Dedifferentiated amniotic fluid mesenchymal stem cell (primary cell): ENCODE data around the gene AFF2.
"Not testable (repeated sequence)": the region's sequence is repeated elsewhere in the genome, so short reads cannot be mapped to it uniquely, and the experiment has no call there.

Source experiments
- DNase-seq: peaks from one replicate; pipeline ENCODE4 v3.0.0-alpha.2; 2016; ENCODE audit errors: extremely low spot score

The AFF2 gene

GRCh38 chrX:148836741-148837140 is 336.3 kb downstream of the AFF2 start:
- DNase-seq, result no peak

- no peak for DNase-seq
Observed at GRCh38 chrX:148850631-148851030, 350.2 kb downstream of the AFF2 start.

- no peak for DNase-seq
Observed at GRCh38 chrX:148854306-148854705, 353.9 kb downstream of the AFF2 start.

- no peak for DNase-seq
Observed at GRCh38 chrX:148856505-148856904, 356.1 kb downstream of the AFF2 start.

GRCh38 chrX:148865277-148866210 is 365.1 kb downstream of the AFF2 start:
- DNase-seq, result no peak

GRCh38 chrX:148867596-148867995 is 367.2 kb downstream of the AFF2 start:
- DNase-seq, result no peak

GRCh38 chrX:148871422-148872160 is 371.2 kb downstream of the AFF2 start:
- no peak for DNase-seq

GRCh38 chrX:148872161-148872535 is 371.7 kb downstream of the AFF2 start:
- DNase-seq, result no peak

GRCh38 chrX:148872881-148873280 is 372.5 kb downstream of the AFF2 start:
- no peak for DNase-seq

GRCh38 chrX:148874636-148875246 is 374.3 kb downstream of the AFF2 start:
- no peak for DNase-seq

- no peak for DNase-seq
Observed at GRCh38 chrX:148878371-148878770, 378.0 kb downstream of the AFF2 start.

GRCh38 chrX:148885203-148885602 is 384.8 kb downstream of the AFF2 start:
- DNase-seq, result no peak

- DNase-seq, result no peak
Observed at GRCh38 chrX:148893395-148893794, 393.0 kb downstream of the AFF2 start.

GRCh38 chrX:148902581-148902980 is 402.2 kb downstream of the AFF2 start:
- no peak for DNase-seq

- no peak for DNase-seq
Observed at GRCh38 chrX:148903176-148903575, 402.8 kb downstream of the AFF2 start.

- no peak for DNase-seq
Observed at GRCh38 chrX:148904421-148905111, 404.1 kb downstream of the AFF2 start.

GRCh38 chrX:148905400-148905799 is 405.0 kb downstream of the AFF2 start:
- no peak for DNase-seq

GRCh38 chrX:148906628-148907027 is 406.2 kb downstream of the AFF2 start:
- not testable (repeated sequence) for DNase-seq

- no peak for DNase-seq
Observed at GRCh38 chrX:148909758-148910157, 409.3 kb downstream of the AFF2 start.

- no peak for DNase-seq
Observed at GRCh38 chrX:148913971-148914370, 413.6 kb downstream of the AFF2 start.

GRCh38 chrX:148914783-148915182 is 414.4 kb downstream of the AFF2 start:
- no peak for DNase-seq

- DNase-seq, result no peak
Observed at GRCh38 chrX:148915474-148915873, 415.1 kb downstream of the AFF2 start.
